ENCODE data around the gene SPI1. TPM values are rescaled to one million over a fixed set of nuclear protein-coding genes. Genes with fewer than 3 reads are reported as not detected.
"Not testable (repeated sequence)": the region's sequence is repeated elsewhere in the genome, so short reads cannot be mapped to it uniquely, and the experiment has no call there.

The SPI1 gene
- total RNA-seq, 2 experiments from 2014 or later, result 0.25 to 0.36 TPM

GRCh38 chr11:47348131-47348802, 30.1 kb downstream of the SPI1 start:
- H3K27me3 Mint-ChIP-seq, result no peaks in the 10 kb centered on the region
- H3K4me1 Mint-ChIP-seq, result no peaks in the 10 kb centered on the region
- no peaks in the 10 kb centered on the region for H3K9me3 Mint-ChIP-seq
- H3K36me3 Mint-ChIP-seq, result no peaks in the 10 kb centered on the region
- DNase-seq, result no peak
- no peak overlapping the region for H3K4me3 Mint-ChIP-seq
- no peak overlapping the region for H3K27ac Mint-ChIP-seq

- H3K4me1 Mint-ChIP-seq, result no peaks in the 10 kb centered on the region
- no peaks in the 10 kb centered on the region for H3K9me3 Mint-ChIP-seq
- H3K27ac Mint-ChIP-seq, result no peak overlapping the region
- H3K36me3 Mint-ChIP-seq, result no peaks in the 10 kb centered on the region
- no peak for DNase-seq
- no peak overlapping the region for H3K4me3 Mint-ChIP-seq
- H3K27me3 Mint-ChIP-seq, result no peaks in the 10 kb centered on the region
Measured at GRCh38 chr11:47347137-47347536, 31.2 kb downstream of the SPI1 start.

- Mint-ChIP-seq H3K27ac (no peak overlapping the region), H3K4me1 (no peaks in the 10 kb centered on the region), H3K36me3 (no peaks in the 10 kb centered on the region), H3K4me3 (no peak overlapping the region), H3K9me3 (no peaks in the 10 kb centered on the region), H3K27me3 (no peaks in the 10 kb centered on the region)
- no peak for DNase-seq
Measured at GRCh38 chr11:47345890-47346563, 32.3 kb downstream of the SPI1 start.

GRCh38 chr11:47342854-47343253, 35.5 kb downstream of the SPI1 start:
- no peak for DNase-seq
- no peaks in the 10 kb centered on the region for H3K4me1 Mint-ChIP-seq
- no peaks in the 10 kb centered on the region for H3K27me3 Mint-ChIP-seq
- no peak overlapping the region for H3K27ac Mint-ChIP-seq
- H3K9me3 Mint-ChIP-seq, result no peaks in the 10 kb centered on the region
- no peaks in the 10 kb centered on the region for H3K36me3 Mint-ChIP-seq
- no peak overlapping the region for H3K4me3 Mint-ChIP-seq

- Mint-ChIP-seq H3K4me1 (no peaks in the 10 kb centered on the region), H3K27ac (no peak overlapping the region), H3K27me3 (no peaks in the 10 kb centered on the region), H3K9me3 (no peaks in the 10 kb centered on the region), H3K4me3 (no peak overlapping the region), H3K36me3 (no peaks in the 10 kb centered on the region)
- no peak for DNase-seq
Measured at GRCh38 chr11:47342036-47342803, 36.1 kb downstream of the SPI1 start.

GRCh38 chr11:47340980-47341775, 37.2 kb downstream of the SPI1 start:
- Mint-ChIP-seq H3K36me3 (no peaks in the 10 kb centered on the region), H3K9me3 (no peaks in the 10 kb centered on the region), H3K27ac (no peak overlapping the region), H3K27me3 (no peaks in the 10 kb centered on the region), H3K4me3 (no peak overlapping the region), H3K4me1 (no peaks in the 10 kb centered on the region)
- no peak for DNase-seq

- no peaks in the 10 kb centered on the region for H3K36me3 Mint-ChIP-seq
- no peak for DNase-seq
- no peak overlapping the region for H3K4me3 Mint-ChIP-seq
- H3K4me1 Mint-ChIP-seq, result no peaks in the 10 kb centered on the region
- no peaks in the 10 kb centered on the region for H3K27me3 Mint-ChIP-seq
- H3K27ac Mint-ChIP-seq, result no peak overlapping the region
- H3K9me3 Mint-ChIP-seq, result no peaks in the 10 kb centered on the region
Measured at GRCh38 chr11:47340010-47340409, 38.3 kb downstream of the SPI1 start.

GRCh38 chr11:47338396-47339241, 39.7 kb downstream of the SPI1 start:
- Mint-ChIP-seq H3K36me3 (no peaks in the 10 kb centered on the region), H3K4me1 (no peaks in the 10 kb centered on the region), H3K4me3 (no peak overlapping the region), H3K27me3 (no peaks in the 10 kb centered on the region), H3K27ac (no peak overlapping the region), H3K9me3 (no peaks in the 10 kb centered on the region)
- no peak for DNase-seq

GRCh38 chr11:47337229-47337924, 41.0 kb downstream of the SPI1 start:
- no peaks in the 10 kb centered on the region for H3K4me1 Mint-ChIP-seq
- H3K4me3 Mint-ChIP-seq, result no peak overlapping the region
- no peak for DNase-seq
- no peaks in the 10 kb centered on the region for H3K9me3 Mint-ChIP-seq
- no peaks in the 10 kb centered on the region for H3K27me3 Mint-ChIP-seq
- no peak overlapping the region for H3K27ac Mint-ChIP-seq
- H3K36me3 Mint-ChIP-seq, result no peaks in the 10 kb centered on the region

GRCh38 chr11:47336595-47336994, 41.8 kb downstream of the SPI1 start:
- H3K27me3 Mint-ChIP-seq, result no peaks in the 10 kb centered on the region
- H3K27ac Mint-ChIP-seq, result no peak overlapping the region
- H3K36me3 Mint-ChIP-seq, result no peaks in the 10 kb centered on the region
- H3K4me3 Mint-ChIP-seq, result no peak overlapping the region
- no peaks in the 10 kb centered on the region for H3K4me1 Mint-ChIP-seq
- DNase-seq, result no peak
- no peaks in the 10 kb centered on the region for H3K9me3 Mint-ChIP-seq

GRCh38 chr11:47335733-47336132, 42.6 kb downstream of the SPI1 start:
- Mint-ChIP-seq H3K27ac (no peak overlapping the region), H3K27me3 (no peaks in the 10 kb centered on the region), H3K9me3 (no peaks in the 10 kb centered on the region), H3K4me1 (no peaks in the 10 kb centered on the region), H3K4me3 (no peak overlapping the region), H3K36me3 (no peaks in the 10 kb centered on the region)
- no peak for DNase-seq

GRCh38 chr11:47334699-47335411, 43.5 kb downstream of the SPI1 start:
- not testable (repeated sequence) for H3K4me1 Mint-ChIP-seq, H3K27me3 Mint-ChIP-seq, H3K27ac Mint-ChIP-seq, DNase-seq, H3K36me3 Mint-ChIP-seq, H3K4me3 Mint-ChIP-seq, H3K9me3 Mint-ChIP-seq

- H3K4me3 Mint-ChIP-seq, result no peak overlapping the region
- peaks cover 2% of the 10 kb centered on the region for H3K36me3 Mint-ChIP-seq
- no peaks in the 10 kb centered on the region for H3K4me1 Mint-ChIP-seq
- no peaks in the 10 kb centered on the region for H3K9me3 Mint-ChIP-seq
- no peak for DNase-seq
- H3K27ac Mint-ChIP-seq, result no peak overlapping the region
- no peaks in the 10 kb centered on the region for H3K27me3 Mint-ChIP-seq
Measured at GRCh38 chr11:47333886-47334443, 44.4 kb downstream of the SPI1 start.

Measured in activated naive CD8-positive, alpha-beta T cell treated with anti-CD3 and anti-CD28 coated beads for 36 hours (primary cell).